Measurements from ENCODE around the gene RNH1. TPM values are rescaled to one million over a fixed set of nuclear protein-coding genes. Genes with fewer than 3 reads are reported as not detected.
A peak's percentile ranks its signal among the peaks of the same experiment; 100 is the strongest.

RNH1 gene
- total and polyA plus RNA-seq, 2 of the 8 experiments (the other 6 are each of a cell fraction or from before 2014, with no cell fraction given), result 48.7 to 49.8 TPM

DNA sequence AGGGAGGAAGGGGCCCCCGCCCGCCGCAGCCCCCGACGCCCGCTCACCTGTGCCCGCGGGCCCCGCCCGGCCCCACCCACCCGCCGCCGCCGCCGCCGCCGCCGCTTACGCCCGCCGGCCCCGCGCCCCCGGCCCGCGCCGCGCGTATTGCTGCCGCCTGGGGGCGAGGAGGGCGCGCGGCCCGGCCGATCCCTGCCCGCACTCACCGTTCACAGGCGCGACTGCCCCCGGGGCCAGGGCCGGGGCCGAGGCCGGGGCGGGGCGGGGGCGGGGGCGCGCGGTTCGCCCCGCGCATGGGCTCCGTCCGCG lies 28.1 kb upstream of the RNH1 start:
- no peak overlapping the region for H2BK5ac ChIP-seq (ENCODE audit: low read depth, low read length)
- H3K4me2 ChIP-seq (ENCODE audit: insufficient read depth in 1 of 2, low read depth in 2 of 2, low read length in 2 of 2), result no peak overlapping the region
- H3K79me2 ChIP-seq (ENCODE audit: control insufficient read depth in 1 of 2, insufficient read depth in 2 of 2, low read length in 2 of 2), result no peaks in the 10 kb centered on the region
- H3K23me2 ChIP-seq (ENCODE audit: low read depth, low read length), result peaks cover 21% of the 10 kb centered on the region; the same call in 1 of the 2 replicates
- H2BK12ac ChIP-seq (ENCODE audit: low read depth, low read length), result no peak overlapping the region
- no peaks in the 10 kb centered on the region for H3K79me1 ChIP-seq (ENCODE audit: low read depth, low read length)
- no peak overlapping the region for H3K4ac ChIP-seq (replicated peaks; ENCODE audit: insufficient read length, low read depth, low read length)
- H3K18ac ChIP-seq (ENCODE audit: extremely low read depth, low read length), result no peak overlapping the region
- H4K20me1 ChIP-seq (replicated peaks in 1 of 2; ENCODE audit: control insufficient read depth in 1 of 2, insufficient read depth in 2 of 2, low read length in 2 of 2), result peaks cover 7 to 11% of the 10 kb centered on the region in 2 experiments
- H3K14ac ChIP-seq (ENCODE audit: insufficient read length), result no peak overlapping the region
- no peak for DNase-seq (ENCODE audit: low read depth in 1 of 2, low spot score in 2 of 2)
- POLR2A ChIA-PET (ENCODE audit: partially characterized antibody), result interaction anchor here (0.9 to 1.7 kb wide), 9 partner anchors 24 to 208 kb away, joined by 3 to 6 read pairs (median 4); partner anchors contain the start of genes B4GALNT4 and LMNTD2
- H3K27ac ChIP-seq (ENCODE audit: low read depth, low read length), result no peak overlapping the region
- no peak for FAIRE-seq
- peaks cover 0 to 17% (median 10%) of the 10 kb centered on the region in 4 experiments; a peak in 5 of 7 replicates for H3K4me1 ChIP-seq (replicated peaks in 1 of 4; ENCODE audit: control insufficient read depth in 3 of 4, insufficient read depth in 4 of 4, low read length in 3 of 4)
- no peaks in the 10 kb centered on the region for H3K9me3 ChIP-seq (ENCODE audit: insufficient read depth in 2 of 2, low read depth in 1 of 2, low read length in 1 of 2)
- H3K9ac ChIP-seq (replicated peaks in 1 of 4; ENCODE audit: extremely low read depth in 1 of 4, low read depth in 3 of 4, low read length in 3 of 4), result no peak overlapping the region
- no peak overlapping the region for H4K8ac ChIP-seq (ENCODE audit: extremely low read depth, insufficient read depth, low read length)
- TF ChIP-seq RNF2 (IDR thresholded peaks at IDR 0.05; ENCODE audit: borderline replicate concordance, low read depth, low read length, missing control alignments, poor library complexity, severe bottlenecking) (no peak), POLR2A (IDR thresholded peaks at IDR 0.05; ENCODE audit: control extremely low read depth in 1 of 2, low read depth in 2 of 2, low read length in 2 of 2) (no peak), SIN3A (conservative IDR thresholded peaks at IDR 0.05 in 1 of 2, IDR thresholded peaks at IDR 0.05 in 1 of 2; ENCODE audit: low read depth in 1 of 2, low read length in 2 of 2) (no peak), JUND (IDR thresholded peaks at IDR 0.05; ENCODE audit: low read length) (no peak), EP300 (IDR thresholded peaks at IDR 0.05; ENCODE audit: borderline replicate concordance in 1 of 2, low read depth in 2 of 2, low read length in 2 of 2) (no peak), EGR1 (IDR thresholded peaks at IDR 0.05; ENCODE audit: borderline replicate concordance, low read depth, low read length) (no peak), TBP (IDR thresholded peaks at IDR 0.05; ENCODE audit: low read depth, low read length) (no peak), YY1 (IDR thresholded peaks at IDR 0.05; ENCODE audit: low read depth, low read length) (no peak), BACH1 (IDR thresholded peaks at IDR 0.05; ENCODE audit: low read length) (no peak), KDM5A (IDR thresholded peaks at IDR 0.05; ENCODE audit: low read length) (no peak), POU5F1 (IDR thresholded peaks at IDR 0.05; ENCODE audit: low read depth, low read length) (no peak), TAF1 (IDR thresholded peaks at IDR 0.05; ENCODE audit: low read depth, low read length) (no peak), CREB1 (IDR thresholded peaks at IDR 0.05) (no peak), CEBPB (IDR thresholded peaks at IDR 0.05; ENCODE audit: low read depth, low read length) (no peak)
- TF ChIP-seq, protein P1, sequence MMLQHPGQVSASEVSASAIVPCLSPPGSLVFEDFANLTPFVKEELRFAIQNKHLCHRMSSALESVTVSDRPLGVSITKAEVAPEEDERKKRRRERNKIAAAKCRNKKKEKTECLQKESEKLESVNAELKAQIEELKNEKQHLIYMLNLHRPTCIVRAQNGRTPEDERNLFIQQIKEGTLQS (IDR thresholded peaks at IDR 0.05; ENCODE audit: insufficient read depth, low read depth, low read length), result no peak
- no CpG with 5 or more reads among the region's 56 CpGs for WGBS, 2 experiments (ENCODE audit: extremely low coverage in 1 of 2, insufficient coverage in 1 of 2, insufficient read length in 1 of 2, insufficient replicate concordance in 2 of 2, low coverage in 1 of 2, low lambda C conversion rate in 2 of 2, missing lambda C conversion rate in 1 of 2)
- peaks cover 0 to 16% (median 6%) of the 10 kb centered on the region in 4 experiments; a peak in 5 of 7 replicates for H3K27me3 ChIP-seq (replicated peaks in 1 of 4; ENCODE audit: control insufficient read depth in 3 of 4, extremely low read depth in 1 of 4, insufficient read depth in 3 of 4, low read length in 3 of 4)
- CTCF ChIA-PET (ENCODE audit: partially characterized antibody), result interaction anchor here (1.0 to 1.4 kb wide), 3 partner anchors 14 to 86 kb away, joined by 3 to 8 read pairs (median 4); partner anchors contain the start of gene PTDSS2
- no peak overlapping the region for H4K91ac ChIP-seq (replicated peaks; ENCODE audit: insufficient read length, low read length)
- no peak overlapping the region for H2BK15ac ChIP-seq (ENCODE audit: low read length)
- H3K23ac ChIP-seq (ENCODE audit: insufficient read length), result no peak overlapping the region
- H2AK5ac ChIP-seq (ENCODE audit: low read depth, low read length), result no peak overlapping the region
- H4K5ac ChIP-seq (ENCODE audit: insufficient read length, low read depth, low read length), result no peak overlapping the region
- H3K56ac ChIP-seq (replicated peaks; ENCODE audit: insufficient read length, low read depth, low read length), result no peak overlapping the region
- no peak overlapping the region for H2BK20ac ChIP-seq (ENCODE audit: low read length)
- peaks cover 0 to 15% (median 6%) of the 10 kb centered on the region in 4 experiments; a peak in 5 of 8 replicates for H3K36me3 ChIP-seq (ENCODE audit: control insufficient read depth in 2 of 4, insufficient read depth in 4 of 4, low read length in 3 of 4)
- H2BK120ac ChIP-seq (replicated peaks; ENCODE audit: low read depth, low read length), result no peak overlapping the region
- H2AFZ ChIP-seq (ENCODE audit: low read length), result no peak overlapping the region
- peak overlapping the region; percentile 52 to 77 (median 70); a peak in 7 of 8 replicates for H3K4me3 ChIP-seq (ENCODE audit: extremely low read depth in 1 of 4, insufficient read depth in 2 of 4, low read depth in 3 of 4, low read length in 4 of 4)

Data from H1 (cell line).